Adrenal gland (tissue), 5 donors: ENCODE results near the gene BCL2L11.

Source experiments
- CTCF ChIP-seq, 6 experiments: fragments of 450-650 bp in 4 of 6; fragments of 200-600 bp in 2 of 6; sonication (generic) in 1 of 6; IDR thresholded peaks; 1 replicate in 5 of 6; 2 replicates in 1 of 6; pipeline versions ENCODE4 v1.5.1 to v1.8.0; 2016 to 2021; ENCODE audit warnings: antibody characterized with exemption in 6 of 6, mild to moderate bottlenecking in 2 of 6, moderate library complexity in 1 of 6
- POLR2A ChIP-seq, 2 donors: fragments of 450-650 bp; IDR thresholded peaks; one replicate each; pipeline ENCODE4 v1.6.1; 2017; ENCODE audit warnings: antibody characterized with exemption in 2 of 2, mild to moderate bottlenecking in 2 of 2, moderate library complexity in 1 of 2
- donor health status: DM: no; HTN: no; CAD: no.

- TF ChIP-seq POLR2A (IDR thresholded peaks at IDR 0.05) (no peak), CTCF (IDR thresholded peaks at IDR 0.05) (peak in 2 of 6 experiments; percentile 18 to 26)
Observed at GRCh38 chr2:111134055-111134454, 13.3 kb downstream of the BCL2L11 start.
